H7 (cell line): ENCODE data around the gene MSS51. TPM values are rescaled to one million over a fixed set of nuclear protein-coding genes. Genes with fewer than 3 reads are reported as not detected.
"Not testable (repeated sequence)": the region's sequence is repeated elsewhere in the genome, so short reads cannot be mapped to it uniquely, and the experiment has no call there.

ENCODE experiments used
- DNase-seq: peaks from one replicate; pipeline ENCODE4 v3.0.0; 2012
- H3K27me3 ChIP-seq: 2 replicates; pipeline ENCODE4 v1.6.0; 2011; ENCODE audit warnings: mild to moderate bottlenecking, low read length; ENCODE audit not compliant: control insufficient read depth, insufficient read depth
- H3K36me3 ChIP-seq: replicated peaks from 2 replicates; pipeline ENCODE4 v1.5.1; 2011; ENCODE audit warnings: low read length; ENCODE audit not compliant: control insufficient read depth, insufficient read depth
- H3K4me3 ChIP-seq: 2 replicates; pipeline ENCODE4 v1.5.1; 2011; ENCODE audit warnings: low read depth, mild to moderate bottlenecking, control low read depth, low read length, moderate library complexity; ENCODE audit not compliant: insufficient read depth
- total RNA-seq: library from RNA; depleted of rRNA; stranded (reverse); fragments of >200 nt; shearing (Covaris generic); gene quantifications from 2 replicates; pipeline ENCODE4 v1.2.3, GENCODE V29; 2014; rRNA removed

The MSS51 gene
- total RNA-seq, 1 experiment from 2014 or later: 1.7 TPM

GRCh38 chr10:73406846-73407245, 26.5 kb downstream of the MSS51 start:
- H3K4me3 ChIP-seq: no peak overlapping the region
- no peaks in the 10 kb centered on the region for H3K27me3 ChIP-seq
- H3K36me3 ChIP-seq: no peaks in the 10 kb centered on the region
- no peak for DNase-seq

GRCh38 chr10:73405556-73405955, 27.8 kb downstream of the MSS51 start:
- no peaks in the 10 kb centered on the region for H3K36me3 ChIP-seq
- no peak overlapping the region for H3K4me3 ChIP-seq
- no peak for DNase-seq
- no peaks in the 10 kb centered on the region for H3K27me3 ChIP-seq

DNA sequence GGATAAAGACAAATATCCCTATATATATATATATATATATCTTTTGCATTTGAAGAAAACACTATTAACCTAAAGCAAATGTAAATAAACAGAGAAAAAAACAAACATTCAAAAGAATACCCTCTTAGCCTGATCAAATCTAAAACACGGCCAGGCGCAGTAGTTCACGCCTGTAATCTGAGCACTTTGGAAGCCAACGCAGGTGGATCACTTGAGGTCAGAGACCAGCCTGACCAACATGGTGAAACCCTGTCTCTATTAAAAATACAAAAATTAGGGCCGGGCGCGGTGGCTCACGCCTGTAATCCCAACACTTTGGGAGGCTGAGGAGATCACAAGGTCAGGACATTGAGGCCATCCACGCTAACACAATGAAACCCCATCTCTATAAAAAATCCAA, 28.7 kb downstream of the MSS51 start:
- H3K27me3 ChIP-seq: no peaks in the 10 kb centered on the region
- no peak overlapping the region for H3K4me3 ChIP-seq
- H3K36me3 ChIP-seq: no peaks in the 10 kb centered on the region
- no peak for DNase-seq

GRCh38 chr10:73401636-73402035, 31.7 kb downstream of the MSS51 start:
- no peak for DNase-seq
- Histone ChIP-seq H3K27me3 (no peaks in the 10 kb centered on the region), H3K36me3 (peaks cover 3% of the 10 kb centered on the region), H3K4me3 (no peak overlapping the region)

DNA sequence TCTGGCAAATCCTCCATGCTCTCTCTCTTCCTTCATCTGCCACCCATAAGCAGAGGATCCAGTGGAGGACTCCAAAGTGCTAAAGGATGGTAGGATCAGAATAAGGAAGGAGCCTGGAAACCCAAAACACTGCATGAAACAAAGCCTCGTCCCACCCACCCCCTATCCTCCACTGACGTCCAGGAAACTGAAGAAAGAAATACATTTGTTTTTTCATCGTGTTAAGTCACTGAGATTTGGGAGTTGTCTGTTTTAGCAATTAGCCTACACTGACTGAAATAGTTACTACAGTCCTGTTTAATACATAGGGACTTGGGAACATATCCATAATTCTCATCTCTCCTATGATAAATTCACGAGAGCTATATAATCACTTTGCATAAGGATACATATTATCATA, 34.3 kb downstream of the MSS51 start:
- Histone ChIP-seq H3K4me3 (no peak overlapping the region), H3K27me3 (no peaks in the 10 kb centered on the region), H3K36me3 (peaks cover 8% of the 10 kb centered on the region)
- no peak for DNase-seq

DNA sequence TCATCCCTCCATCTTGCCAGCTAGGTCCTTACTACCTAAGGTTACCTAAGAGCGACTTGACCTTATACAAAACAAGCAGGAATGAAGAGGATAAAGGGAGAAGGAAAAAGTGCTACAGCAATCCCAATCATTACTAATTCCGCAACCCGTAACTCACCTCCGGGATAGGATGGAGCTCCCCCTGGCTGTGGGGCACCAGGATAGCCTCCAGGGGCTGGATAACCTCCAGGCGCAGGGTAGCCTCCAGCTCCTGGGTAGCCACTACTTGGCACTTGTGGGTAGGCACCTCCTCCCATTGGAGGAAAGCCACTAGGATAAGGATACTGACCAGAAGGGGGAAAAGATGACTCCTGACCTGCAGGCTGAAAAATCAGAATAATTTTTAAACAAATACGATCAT, 35.3 kb downstream of the MSS51 start:
- H3K27me3 ChIP-seq: no peaks in the 10 kb centered on the region
- H3K4me3 ChIP-seq: no peak overlapping the region
- peak; percentile 49 for DNase-seq
- H3K36me3 ChIP-seq: peaks cover 8% of the 10 kb centered on the region

- H3K4me3 ChIP-seq, DNase-seq, H3K27me3 ChIP-seq, H3K36me3 ChIP-seq: not testable (repeated sequence)
Measured at GRCh38 chr10:73394325-73394724, 39.0 kb downstream of the MSS51 start.

GRCh38 chr10:73388228-73388627, 45.1 kb downstream of the MSS51 start:
- peaks cover 10% of the 10 kb centered on the region for H3K36me3 ChIP-seq
- H3K4me3 ChIP-seq: no peak overlapping the region
- no peak for DNase-seq
- no peaks in the 10 kb centered on the region for H3K27me3 ChIP-seq

- Histone ChIP-seq H3K4me3 (no peak overlapping the region), H3K27me3 (no peaks in the 10 kb centered on the region), H3K36me3 (peaks cover 11% of the 10 kb centered on the region)
- no peak for DNase-seq
Measured at GRCh38 chr10:73386583-73386982, 46.8 kb downstream of the MSS51 start.

DNA sequence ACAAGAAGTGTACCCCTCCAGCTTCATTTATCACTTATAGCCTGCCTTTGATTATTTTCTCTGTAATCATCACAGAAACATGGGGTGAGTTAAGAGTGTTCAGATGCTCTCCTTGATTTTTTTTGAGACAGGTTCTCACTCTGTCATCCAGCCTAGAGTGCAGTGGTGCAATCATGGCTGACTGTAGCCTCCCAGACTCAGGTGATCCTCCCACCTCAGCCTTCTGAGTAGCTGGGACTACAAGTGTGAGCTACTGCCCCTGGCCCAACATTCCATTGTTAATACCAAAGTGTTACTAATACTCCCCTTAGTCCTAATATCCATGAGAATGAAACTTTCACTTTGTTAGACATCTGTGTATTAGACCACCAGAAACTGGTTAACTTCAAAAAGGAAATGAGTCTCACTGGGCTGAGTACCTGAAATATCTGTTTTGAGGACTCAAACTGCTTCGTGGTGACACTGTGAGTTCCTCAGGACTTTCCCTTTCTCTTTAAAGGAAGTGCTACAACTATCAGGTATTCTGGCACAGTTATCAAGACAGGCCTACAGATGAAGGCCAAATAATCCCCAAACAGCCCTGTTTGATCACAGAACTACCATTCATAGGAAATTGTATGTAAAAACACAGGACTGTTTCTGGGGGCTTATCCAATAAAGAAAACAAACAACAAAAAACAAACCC, 54.2 kb downstream of the MSS51 start:
- Histone ChIP-seq H3K4me3 (no peak overlapping the region), H3K36me3 (peaks cover 12% of the 10 kb centered on the region), H3K27me3 (no peaks in the 10 kb centered on the region)
- no peak for DNase-seq

- Histone ChIP-seq H3K36me3 (peaks cover 11% of the 10 kb centered on the region), H3K27me3 (no peaks in the 10 kb centered on the region), H3K4me3 (no peak overlapping the region)
- DNase-seq: no peak
Measured at GRCh38 chr10:73376679-73377078, 56.7 kb downstream of the MSS51 start.

Other genes starting within 250 kb of the MSS51 start
- 32.0 and 35.0 TPM in 2 replicates for gene DNAJC9, start 186.3 kb downstream of the MSS51 start, total RNA-seq
- gene MRPS16, start 180.9 kb downstream of the MSS51 start, total RNA-seq: 129 and 134 TPM in 2 replicates
- 0.15 and 0.45 TPM in 2 replicates for gene CFAP70, start 74.7 kb downstream of the MSS51 start, total RNA-seq
- 94.1 and 97.7 TPM in 2 replicates for gene ANXA7, start 19.5 kb downstream of the MSS51 start, total RNA-seq
- 11.7 and 13.3 TPM in 2 replicates for gene PPP3CB, start 62.5 kb upstream of the MSS51 start, total RNA-seq
- gene USP54, start 157.8 kb upstream of the MSS51 start, total RNA-seq: 25.0 and 28.4 TPM in 2 replicates
- gene MYOZ1, start 207.9 kb upstream of the MSS51 start, total RNA-seq: 2.0 and 2.8 TPM in 2 replicates
- gene SYNPO2L, start 222.5 kb upstream of the MSS51 start, total RNA-seq: 0.11 TPM in 1 of 2 replicates, not detected in the other